HG03175 (cell line): Measurements from ENCODE around the gene SORBS2.

ENCODE experiments used
- ATAC-seq: cut with Tn5 transposase; IDR thresholded peaks from one replicate; pipeline ENCODE4 v1.9.1; 2021; ENCODE audit warnings: mild to moderate bottlenecking, moderate library complexity; ENCODE audit not compliant: unreplicated experiment

SORBS2 gene

GRCh38 chr4:185774845-185775680, 36.9 kb downstream of the SORBS2 start:
- ATAC-seq, result no peak

DNA sequence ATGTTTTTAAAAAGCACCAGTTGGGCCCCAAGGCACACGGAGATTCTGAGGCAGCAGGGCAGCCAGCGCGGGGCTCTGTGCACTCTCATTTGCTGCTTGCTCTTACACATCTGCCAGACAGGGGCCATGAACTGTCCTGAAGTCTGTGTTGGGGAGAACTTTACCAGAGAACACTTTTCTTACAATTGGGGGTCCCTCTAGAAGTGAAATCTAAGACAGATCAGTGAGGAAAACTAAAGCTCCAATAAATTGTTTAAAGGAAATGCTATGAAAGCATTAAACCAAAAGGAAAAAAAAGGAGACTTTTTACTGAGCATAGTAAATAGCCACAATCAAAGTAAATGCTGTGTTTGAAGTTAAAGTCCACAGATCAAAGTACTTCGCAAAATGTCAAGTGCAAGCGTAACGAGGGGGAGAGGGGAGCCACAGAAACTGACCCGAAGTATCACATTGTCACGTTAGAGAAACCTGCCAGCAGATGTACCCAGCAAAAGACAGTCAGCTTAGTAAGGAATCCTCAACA, 37.8 kb downstream of the SORBS2 start:
- no peak for ATAC-seq

DNA sequence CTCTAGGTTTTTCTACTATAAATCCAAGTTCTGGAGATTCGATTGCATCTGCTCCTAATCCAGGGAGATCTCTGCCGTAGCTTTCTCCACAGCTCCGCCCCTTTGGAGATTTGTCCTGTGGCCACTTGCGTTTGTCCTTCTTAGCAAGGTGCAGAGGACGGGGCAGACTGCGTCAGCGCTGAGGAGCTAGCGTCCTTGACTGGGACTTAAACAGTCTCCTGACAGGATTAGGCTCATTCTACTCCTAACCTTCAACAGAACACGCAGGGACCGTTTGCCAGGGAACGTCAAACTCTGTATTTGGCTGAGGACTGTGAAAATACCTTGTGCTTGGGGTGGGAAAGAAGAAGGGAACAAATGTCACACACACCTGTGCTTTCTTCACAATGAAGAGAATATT, 38.6 kb downstream of the SORBS2 start:
- ATAC-seq, result no peak

DNA sequence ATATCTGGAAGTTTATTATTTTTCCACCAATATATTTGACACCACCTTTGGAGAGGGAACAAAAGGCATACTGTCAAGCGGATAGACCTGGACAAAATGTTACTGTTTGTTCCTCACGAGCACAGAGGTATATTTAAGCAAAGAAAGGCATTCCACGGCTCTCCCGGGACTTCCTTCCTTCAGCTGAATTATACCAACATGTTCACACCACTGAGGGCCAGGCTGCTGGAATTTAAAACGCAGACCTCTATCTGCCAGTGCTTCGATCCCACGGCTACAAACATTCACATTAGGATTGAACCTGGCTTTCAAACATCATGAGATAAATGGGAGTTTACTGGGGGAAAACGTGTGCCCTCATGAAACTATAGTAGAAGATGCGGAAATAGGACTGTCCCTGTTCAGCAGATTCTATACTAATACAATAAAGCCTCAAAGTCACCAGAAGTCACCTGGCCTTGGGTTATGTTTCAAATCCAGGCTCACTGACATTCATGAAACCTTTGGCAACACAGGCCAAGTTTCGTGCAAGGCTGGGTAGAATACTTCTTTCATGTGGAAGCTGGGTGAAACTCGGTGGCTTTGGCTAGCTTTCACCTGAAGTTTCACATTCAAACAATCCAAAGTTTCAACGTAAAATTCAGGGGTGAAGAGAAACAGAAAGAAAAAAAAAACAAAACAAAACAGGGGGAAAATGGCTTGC, 39.5 kb downstream of the SORBS2 start:
- no peak for ATAC-seq

GRCh38 chr4:185771711-185772390, 40.1 kb downstream of the SORBS2 start:
- ATAC-seq, result no peak

DNA sequence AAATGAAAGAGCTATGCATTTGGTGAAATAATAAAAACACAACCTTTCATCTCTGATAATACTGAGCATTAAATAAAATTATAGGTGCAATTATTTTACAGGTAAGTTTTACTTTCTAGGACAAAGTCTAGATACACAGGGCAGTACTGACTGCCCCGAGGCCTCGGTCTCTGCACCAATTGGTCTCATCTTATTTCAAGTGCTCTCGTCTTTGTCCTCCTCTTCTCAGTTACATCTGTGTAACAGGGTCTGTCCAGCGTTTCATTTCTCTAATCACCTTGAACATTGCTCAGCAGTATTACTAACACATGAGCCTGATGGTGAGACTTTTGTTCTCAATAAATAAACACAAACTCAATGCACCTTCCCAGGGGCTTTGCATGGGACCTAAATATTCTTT, 44.5 kb downstream of the SORBS2 start:
- ATAC-seq, result no peak

GRCh38 chr4:185764876-185765275, 47.1 kb downstream of the SORBS2 start:
- no peak for ATAC-seq

DNA sequence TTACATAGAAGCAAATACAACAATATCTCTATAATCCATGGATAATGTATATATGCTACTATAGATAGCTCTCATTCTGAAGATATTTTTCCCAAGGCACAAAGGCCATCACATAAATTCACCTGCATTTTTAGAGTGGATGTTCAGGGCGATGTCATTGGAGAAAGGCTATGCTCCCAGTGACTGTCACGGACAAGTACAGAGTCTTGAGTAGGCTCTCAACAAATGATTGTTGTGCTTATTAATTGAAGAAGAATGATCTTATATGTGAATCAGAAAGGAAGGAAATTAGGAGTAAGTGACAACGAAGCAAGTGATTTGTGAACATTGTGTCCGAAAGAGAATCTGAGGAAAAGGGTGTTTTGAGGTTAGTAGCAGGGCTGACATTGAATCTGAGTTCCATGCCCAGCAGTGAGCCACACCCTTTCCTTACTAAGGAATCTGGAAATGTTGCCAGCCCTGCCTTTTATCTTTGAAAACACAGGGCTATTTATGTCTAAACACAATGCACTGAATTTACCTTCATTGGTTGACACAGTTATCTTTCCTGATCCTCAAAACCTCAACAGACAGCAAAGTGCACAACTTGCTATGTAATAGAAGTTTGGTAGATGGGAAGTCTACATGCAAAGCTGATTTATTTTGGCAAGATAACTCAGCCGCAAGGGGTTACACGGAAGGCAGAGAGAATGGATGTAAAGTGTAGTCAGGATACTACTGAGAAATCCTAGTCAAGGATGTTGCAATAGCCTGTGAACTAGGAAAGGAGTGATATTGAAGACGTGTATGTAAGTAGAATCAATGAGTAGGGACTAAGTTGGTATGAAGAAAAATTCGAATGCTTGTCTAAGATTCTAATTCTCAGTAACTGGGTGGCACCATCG, 50.4 kb downstream of the SORBS2 start:
- ATAC-seq, result no peak

DNA sequence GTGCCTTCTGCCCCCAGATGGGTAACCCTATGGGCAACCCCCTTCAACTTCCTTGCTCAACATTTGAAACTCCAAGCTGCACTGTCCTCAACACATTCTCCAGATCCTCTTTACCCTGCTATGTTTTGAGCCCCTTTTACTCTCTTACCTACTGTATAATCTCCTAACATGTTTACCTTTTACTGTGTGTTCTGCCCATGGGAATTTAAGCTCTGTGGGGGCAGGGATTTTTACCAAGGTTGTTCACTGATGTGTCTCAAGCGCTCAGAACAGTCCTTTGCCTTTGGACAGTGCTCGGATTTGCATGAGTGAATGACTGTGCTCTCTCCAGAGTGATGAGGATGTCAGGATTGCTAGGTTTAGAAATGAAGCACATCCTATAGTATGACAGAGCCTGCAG, 53.2 kb downstream of the SORBS2 start:
- no peak for ATAC-seq

DNA sequence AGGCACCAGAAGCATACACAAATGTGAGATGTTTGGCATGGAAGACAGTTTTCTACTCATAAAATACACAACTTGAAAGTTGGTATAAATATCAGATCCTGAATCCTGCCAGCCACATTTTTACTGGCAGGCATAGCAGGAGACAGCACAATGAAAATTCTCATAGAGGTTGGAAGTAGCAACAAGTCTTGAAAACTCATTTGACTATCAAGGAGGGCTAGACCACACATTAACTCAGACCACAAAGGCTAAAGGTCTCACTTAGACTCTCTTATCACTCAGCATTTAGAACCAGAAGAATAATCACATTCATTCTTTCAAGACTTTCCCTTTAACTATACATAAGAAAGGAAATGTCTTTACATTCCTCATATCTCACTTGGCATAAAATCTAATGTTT, 56.5 kb downstream of the SORBS2 start:
- no peak for ATAC-seq

DNA sequence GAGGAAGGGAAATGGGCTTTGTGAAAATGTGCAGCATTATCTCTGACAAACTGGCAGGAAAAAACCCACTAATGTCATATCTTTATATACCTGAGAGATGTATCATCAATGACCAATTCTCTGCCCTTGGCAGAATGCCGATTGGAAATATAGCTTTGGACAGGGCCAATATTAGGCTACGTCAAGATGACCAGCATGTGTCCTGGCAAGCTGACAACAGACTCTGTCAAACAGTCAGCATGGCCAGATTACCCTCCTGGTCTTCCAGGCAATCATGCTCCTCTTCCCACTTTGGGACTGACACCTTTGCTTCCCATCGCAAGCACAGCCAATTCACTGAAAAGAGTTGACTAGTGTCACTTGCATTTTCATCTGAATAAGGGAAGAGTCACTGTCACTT, 57.0 kb downstream of the SORBS2 start:
- no peak for ATAC-seq

GRCh38 chr4:185752872-185753271, 59.1 kb downstream of the SORBS2 start:
- no peak for ATAC-seq

GRCh38 chr4:185749858-185750257, 62.1 kb downstream of the SORBS2 start:
- no peak for ATAC-seq

- no peak for ATAC-seq
Measured at GRCh38 chr4:185748901-185749390, 63.0 kb downstream of the SORBS2 start.

GRCh38 chr4:185745891-185746290, 66.1 kb downstream of the SORBS2 start:
- ATAC-seq, result no peak

- no peak for ATAC-seq
Measured at GRCh38 chr4:185744946-185745345, 67.0 kb downstream of the SORBS2 start.

DNA sequence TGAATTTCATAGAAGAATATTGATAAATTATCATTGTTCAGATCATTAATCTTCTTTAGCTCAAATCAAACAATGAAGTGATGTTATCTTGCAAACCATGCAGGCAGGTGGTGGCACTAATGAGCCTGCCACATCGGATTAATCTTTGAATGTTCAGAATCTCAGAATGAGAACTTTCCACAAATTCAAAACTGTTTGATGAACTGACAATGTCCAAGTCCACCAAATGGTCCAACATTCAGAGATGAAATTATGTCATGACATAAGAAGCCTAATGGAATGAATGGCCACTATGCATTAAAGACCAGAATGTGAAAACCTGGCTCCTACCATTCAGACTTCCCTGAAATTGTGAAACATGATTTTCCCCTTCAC, 67.5 kb downstream of the SORBS2 start:
- no peak for ATAC-seq

GRCh38 chr4:185743722-185744487, 68.1 kb downstream of the SORBS2 start:
- ATAC-seq, result no peak

DNA sequence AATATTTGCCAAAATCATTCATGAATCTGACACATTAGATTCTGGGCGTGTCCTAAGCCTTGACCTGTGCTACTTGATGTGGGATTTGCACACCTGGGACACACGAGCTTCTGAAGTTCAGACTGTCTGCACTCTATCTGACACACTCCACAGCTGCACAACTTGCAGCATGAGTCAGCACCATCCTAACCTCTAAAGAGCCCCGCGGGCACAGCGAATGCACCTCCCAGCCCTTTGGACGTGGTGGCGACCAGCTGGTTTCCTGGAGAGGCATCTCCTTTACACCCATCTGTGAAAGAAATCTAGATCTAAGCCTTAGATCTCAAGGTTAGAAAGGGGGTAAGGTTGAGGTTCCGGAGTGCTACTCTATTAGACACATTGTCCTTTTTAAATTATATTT, 69.2 kb downstream of the SORBS2 start:
- ATAC-seq, result no peak

DNA sequence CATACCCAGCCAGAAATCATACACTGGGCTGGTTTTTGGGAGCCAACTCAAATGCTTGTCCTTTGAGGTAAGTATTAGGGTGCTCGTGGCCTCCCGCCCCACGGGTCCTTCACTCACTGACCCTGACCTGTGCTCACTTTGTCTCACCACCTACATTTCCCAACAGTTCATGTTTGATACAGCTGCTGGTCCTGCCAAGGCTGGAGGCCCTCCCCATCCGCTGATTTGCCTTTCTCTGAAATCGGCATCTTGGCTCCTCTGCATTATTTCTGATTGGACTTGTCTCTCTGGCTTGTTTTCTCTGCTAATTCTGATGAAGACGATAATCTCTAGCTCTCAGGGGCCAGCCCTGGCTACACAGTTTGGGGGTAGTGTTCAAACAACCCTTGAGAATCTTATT, 70.2 kb downstream of the SORBS2 start:
- no peak for ATAC-seq
